RPMI8226 (cell line): ENCODE measurements around the gene CELF2.
"Not testable (repeated sequence)": the region's sequence is repeated elsewhere in the genome, so short reads cannot be mapped to it uniquely, and the experiment has no call there.

ENCODE experiments used
- DNase-seq: peaks from one replicate; pipeline ENCODE4 v3.0.0-alpha.2; 2015

Gene CELF2

DNA sequence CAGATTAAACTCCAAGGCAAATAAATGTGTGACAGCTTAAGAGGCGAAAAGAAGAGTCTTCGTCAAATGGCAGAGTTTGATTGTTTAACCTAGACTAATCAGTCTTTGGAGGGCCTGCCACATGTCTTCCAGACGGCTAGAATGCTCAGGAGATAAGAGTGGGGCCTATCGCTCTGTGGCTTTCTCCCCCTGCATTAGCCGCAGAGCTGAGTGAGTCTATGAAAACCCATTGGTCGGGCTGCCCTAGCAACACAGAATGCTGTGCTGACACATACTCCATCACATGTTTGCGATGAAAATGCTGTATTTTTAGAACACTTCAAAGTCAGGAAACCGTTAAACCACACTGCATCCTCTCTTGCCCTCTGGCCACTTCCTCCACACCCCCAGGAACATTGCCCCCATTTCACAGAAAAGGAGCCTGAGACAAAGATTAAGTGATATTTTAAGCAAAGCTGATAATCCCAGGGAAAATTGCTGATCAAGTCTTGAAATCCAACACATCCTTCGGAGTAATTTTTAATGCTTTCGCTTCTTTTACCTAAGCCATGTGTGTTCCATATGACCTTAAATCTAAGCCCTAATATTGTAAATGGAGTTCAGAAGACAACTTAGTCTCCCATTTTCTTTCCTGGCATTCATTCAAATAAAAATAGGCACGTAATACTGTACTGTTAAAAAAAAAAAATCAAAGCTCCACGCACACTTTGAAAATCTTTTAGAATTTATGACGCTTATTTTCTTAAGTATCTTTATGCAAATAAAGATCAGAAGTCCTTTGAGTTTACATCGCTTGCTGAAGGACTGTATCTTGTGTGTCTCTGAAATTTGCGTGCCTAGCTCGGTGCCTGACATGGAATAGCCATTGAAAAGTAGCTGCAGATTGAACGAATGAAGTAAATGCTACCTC, 161.2 kb downstream of the CELF2 start:
- peak; percentile 89 for DNase-seq

DNA sequence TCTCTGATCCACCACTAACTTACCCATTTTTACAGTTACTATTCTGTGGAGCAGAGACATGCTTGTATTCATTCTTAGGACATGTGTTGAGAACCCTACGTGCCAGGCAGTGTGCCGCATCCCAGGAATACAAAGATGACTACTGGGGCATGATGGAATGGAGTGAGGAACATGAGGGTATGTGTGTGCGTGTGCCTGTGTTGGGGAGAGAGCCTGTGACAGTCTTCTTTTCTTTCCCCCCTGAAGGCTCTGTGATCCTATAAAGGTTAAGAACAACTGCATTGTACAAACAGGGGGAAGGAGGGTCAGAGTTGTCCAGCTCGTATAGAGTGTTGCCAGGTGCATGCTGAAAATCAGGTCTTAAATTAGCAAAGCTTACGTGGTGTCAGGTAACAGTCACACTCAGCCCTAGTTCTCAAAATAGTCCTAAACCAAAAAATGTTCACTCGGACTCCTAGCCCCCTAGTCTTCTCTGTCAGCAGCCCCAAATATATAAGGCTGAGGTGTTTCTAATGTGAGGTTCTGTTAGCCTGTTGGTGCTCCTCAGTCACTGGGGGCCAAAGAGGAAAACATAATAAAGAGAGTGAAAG, 161.9 kb downstream of the CELF2 start:
- peak; percentile 48 for DNase-seq

DNA sequence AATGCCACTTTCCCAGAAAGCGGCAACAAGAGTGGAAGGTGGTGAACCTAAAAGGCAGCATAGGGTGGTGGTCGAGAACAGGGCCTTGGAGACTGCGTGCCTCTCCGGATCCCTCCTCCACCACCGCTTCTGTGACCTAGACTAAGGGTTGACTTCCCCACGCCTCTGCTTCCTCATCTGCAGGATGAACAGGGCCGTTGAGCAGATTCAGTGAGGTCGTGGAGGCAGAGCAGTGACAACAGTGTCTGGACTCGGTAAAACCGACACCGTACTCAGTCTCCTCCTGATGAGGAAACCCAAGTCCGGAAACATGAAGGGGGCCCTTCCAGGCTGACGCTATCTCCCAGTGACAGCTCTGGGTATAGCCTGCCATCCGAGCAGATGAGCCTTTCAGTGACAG, 162.6 kb downstream of the CELF2 start:
- DNase-seq = peak; percentile 20

DNA sequence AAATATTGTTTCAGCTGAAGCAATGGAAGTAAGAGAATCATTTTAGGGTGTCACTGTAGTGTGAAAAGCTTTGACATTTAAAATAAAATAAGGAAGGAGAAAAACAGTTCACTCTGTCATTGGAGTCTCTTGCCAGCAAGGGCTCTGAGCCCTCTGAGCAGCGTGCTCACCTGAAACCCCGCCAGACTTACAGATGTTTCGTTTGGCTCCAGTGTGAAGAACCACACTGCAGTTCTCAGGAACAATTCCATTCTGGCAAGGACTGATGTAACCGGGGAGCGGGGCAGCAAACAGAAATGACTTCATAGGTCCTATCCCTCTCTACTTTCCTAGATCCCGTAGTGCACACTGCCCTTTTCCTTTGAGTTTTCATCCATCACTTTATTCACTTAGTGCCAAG, 164.3 kb downstream of the CELF2 start:
- peak; percentile 22 for DNase-seq

DNA sequence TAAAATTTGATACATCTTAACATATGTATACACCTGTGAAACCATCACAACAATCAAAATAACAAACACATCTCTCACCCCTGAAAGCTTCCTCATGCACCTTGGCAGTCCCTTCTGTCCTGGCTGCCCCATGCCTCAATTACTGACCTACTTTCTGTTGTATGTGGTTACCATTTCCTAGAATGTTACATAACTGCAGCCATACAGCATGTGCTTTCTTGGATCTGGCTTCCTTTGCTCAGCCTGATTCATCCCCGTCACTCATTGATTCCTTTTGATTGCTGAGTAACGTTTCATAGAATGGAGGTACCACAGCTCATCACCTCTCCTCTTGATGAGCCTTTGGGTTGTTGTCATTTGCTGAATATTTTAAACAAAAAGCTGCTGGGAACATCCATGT, 165.3 kb downstream of the CELF2 start:
- no peak for DNase-seq

DNA sequence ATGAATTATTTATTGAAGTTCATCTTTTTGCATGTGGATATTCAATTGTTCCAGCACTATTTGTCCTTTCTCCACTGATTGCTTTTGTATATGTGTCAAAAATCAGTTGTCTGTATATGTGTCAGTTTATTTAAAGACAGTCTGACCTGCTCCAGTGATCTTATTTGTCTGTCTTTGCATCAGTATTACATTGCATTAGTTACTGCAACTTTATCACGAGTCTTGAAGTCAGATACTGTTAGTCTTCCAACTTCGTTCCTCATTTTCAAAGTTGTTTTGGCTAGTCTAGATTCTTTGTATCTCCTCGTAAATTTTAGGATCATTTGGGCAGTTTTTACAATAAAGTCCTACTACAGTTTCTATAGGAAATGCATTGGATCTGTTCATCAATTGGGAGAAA, 166.4 kb downstream of the CELF2 start:
- no peak for DNase-seq

DNA sequence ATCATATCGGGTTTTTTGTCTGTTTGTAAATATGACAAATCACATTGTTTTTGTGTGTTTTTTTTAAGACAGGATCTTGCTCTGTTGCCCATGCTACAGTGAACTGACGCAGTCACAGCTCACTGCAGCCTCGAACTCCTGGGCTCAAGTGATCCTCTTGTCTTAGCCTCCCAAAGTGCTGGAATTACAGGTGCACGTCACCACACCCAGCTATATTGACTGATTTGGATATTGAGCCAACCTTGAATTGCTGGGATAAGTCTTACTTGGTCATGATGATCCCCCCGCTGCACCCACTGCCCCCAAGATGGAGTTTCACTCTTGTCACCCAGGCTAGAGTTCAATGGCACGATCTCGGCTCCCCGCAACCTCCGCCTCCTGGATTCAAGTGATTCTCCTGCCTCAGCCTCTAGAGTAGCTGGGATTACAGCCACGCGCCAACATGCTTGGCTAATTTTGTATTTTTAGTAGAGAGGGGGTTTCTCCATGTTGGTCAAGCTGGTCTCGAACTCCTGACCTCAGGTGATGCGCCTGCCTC, 167.5 kb downstream of the CELF2 start:
- DNase-seq = not testable (repeated sequence)

DNA sequence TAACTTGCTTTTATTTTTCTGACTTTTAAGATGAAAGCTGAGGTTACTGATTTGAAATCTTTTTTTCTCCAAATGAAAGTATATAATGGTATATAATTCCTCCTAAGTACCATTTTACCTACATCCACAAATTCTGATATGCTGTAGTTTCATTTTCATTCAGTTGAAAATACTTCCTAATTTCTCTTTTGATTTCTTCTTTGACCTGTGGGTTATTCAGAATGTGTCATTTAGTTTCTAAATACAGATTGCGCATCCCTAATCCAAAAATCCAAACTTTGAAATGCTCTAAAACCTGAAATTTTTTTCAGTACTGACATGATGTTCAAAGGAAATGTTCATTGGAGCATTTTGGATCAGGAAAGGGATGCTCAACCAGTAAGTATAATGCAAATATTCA, 168.7 kb downstream of the CELF2 start:
- DNase-seq = no peak

DNA sequence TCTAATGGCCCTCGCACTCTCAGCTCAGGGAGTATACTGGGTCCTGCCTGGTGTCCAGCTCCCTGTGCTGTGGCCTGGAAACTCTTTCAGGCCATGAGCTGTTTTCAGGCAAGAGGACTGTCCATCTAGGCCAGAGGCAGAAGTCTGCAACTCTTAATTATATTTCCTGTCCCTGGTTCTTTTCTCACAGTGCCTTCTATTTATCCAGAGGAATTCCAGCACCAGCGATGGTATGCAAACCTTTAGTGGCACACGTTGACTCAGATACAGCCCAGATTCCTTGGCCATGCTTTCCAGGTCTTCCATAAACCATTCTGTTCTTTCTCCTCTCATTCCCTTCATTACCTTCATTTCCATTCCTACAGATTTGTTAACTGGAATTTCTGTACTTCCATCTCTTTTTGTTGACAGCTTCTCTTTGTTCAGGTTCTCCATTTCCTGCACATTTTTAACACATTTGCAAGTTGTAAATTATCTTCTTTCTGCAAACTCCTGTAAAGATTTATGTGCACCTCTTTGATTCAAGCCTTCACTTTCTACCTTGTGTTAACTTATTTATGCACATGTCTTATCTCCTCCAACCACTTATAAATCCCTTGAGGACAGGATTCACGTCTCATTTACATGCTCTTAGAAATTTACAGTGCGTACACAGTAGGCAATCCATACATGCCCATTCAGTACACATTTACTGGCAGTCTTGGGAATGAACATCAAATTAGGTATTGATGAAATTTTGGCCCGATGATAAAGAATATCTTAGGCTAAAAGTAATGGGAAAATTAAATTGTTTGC, 172.1 kb downstream of the CELF2 start:
- DNase-seq = no peak

DNA sequence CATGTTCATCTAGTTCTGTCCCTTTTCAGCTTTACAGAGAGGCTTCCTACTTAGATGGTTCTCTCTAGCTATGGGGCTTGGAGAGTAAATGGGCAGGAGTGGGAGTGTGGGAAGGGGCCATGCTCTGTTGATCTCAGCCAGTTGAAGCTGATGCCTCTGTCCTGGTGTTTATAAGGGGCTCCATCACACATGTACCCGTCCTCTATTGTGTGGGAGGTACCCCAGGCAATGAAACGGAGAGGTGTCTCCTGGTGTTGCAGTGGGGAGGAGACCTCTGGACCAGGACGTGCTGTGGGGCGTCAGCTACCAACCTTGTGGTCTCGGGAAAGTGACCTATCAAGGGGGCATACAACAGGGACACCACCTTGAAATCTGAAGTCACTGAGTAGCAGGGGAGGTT, 173.5 kb downstream of the CELF2 start:
- DNase-seq = no peak

DNA sequence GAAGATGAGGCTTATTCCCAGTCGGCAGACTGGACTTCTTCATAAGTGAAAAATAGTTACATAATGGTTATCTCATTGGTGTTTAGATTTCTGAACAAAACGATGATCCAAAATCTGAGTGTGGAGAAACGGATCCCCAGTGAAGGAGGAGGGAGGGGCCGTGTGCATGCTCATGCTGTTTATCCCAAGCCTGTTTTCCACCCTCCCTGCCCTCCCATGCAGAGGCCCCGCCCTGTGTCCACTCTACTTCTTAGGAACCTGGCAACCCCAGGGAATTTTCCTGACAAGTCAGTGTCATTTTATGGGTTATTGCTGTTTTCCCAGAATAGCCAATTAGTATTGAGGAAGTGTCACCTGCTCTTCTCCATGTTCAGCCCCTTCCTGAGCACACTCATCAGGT, 174.0 kb downstream of the CELF2 start:
- DNase-seq = no peak

DNA sequence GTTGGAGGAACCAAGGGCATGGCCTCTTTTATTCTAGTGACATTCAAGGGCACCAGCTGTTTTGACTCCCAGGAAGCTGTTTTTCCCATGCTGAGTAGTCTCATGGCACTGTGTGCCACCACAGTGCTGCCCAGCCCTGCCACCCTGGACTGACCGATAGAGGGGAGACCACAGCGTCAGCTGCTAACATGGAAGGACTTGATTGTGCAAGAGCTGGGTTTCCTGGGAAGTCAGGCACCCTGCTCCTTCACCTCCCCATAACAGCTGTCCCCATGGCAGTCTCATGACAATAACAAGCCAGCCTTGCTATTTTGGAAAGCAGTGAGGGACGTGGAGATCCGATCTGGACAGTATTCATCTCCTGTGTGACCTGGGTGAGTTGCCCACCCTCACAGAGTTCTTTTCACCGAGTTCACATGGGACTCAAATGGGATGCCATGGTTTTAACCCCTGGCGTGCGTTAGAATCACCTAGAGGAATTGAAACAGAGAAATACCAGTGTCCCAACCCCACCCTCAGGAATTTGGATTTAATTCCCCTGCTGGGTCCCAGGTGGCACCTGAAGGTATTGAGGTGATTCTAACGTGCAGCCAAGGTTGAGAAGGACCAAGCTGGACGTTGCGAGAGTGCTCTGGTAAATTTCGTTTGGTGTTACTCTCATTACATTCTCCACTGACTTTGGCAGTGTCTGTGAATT, 174.8 kb downstream of the CELF2 start:
- DNase-seq = no peak

DNA sequence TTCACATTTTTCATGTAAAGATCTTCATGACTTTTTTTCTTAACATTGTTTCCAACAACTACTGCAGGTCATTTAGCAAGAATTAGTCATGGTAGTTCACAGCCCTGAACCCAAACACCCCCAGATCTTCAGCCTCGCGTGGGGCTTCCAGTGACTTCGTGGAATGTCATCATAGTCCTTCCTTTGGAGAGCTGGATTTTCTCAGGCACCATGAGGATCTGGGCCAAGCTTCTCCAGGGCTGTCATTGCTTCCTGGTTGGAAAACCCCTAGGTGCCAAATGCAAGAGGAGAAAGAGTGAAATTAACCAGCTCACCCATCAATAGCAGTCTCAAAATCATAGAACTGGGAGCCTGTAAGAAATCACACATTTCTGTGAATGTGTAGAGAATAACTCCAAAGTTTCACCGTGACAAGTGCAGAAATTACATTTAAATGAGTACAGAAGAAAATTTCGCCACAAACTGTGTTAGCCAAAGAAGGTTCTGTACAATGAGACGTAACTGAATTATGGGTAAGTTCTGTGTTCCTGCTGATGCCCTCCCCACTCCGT, 175.4 kb downstream of the CELF2 start:
- DNase-seq = no peak

DNA sequence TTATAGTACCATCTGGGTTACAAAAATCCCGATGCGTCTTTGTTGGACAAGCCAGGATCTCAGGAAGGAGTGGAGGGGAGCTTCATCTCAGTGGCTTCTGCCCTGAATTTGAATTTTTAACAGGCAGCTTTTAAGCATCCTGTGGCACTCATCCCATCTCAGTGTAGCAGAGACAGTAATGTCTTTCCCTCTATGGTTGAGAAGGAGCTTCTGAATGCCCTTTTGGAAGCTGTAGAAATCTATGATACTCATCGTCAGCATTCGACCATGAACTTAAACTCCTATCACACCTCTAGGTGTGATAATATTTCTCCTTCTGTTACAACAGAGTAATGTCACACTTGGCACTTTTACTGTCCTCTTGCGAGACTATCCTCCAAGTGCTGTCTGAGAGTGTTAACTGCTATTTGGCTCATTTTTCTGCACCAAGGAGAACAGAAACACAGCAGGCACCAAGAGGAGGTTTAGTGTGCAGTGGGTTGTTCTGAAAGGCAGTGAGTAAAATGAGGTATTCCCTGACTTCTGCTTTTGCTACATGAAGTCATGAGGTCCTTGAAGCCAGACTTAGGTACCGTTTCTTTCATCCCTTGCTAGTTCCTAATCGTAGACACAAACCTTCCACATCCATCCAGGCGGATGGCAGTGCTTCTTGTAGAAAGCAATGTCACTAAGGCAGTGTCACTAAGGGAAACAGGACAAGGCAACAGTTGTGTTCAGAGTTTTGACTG, 177.4 kb downstream of the CELF2 start:
- no peak for DNase-seq

DNA sequence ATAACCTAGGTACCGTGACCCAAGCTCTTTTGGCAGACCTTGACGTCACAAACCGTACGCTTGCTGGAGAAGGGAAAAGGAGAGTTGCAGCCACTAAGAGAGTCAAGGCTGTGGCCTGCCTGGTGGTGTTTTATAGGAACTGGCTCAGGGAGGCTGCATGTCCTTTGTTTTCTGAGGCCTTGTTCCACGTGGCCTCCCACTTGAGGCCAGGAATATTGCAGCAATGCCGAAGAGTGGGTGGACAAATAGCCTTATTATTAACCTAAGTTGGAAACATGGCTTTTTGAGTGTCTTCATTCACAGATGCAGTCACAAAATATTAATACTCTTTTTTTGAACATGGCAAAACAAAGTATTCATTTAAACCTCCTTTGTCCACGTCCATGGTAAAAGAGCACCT, 178.0 kb downstream of the CELF2 start:
- DNase-seq = no peak

DNA sequence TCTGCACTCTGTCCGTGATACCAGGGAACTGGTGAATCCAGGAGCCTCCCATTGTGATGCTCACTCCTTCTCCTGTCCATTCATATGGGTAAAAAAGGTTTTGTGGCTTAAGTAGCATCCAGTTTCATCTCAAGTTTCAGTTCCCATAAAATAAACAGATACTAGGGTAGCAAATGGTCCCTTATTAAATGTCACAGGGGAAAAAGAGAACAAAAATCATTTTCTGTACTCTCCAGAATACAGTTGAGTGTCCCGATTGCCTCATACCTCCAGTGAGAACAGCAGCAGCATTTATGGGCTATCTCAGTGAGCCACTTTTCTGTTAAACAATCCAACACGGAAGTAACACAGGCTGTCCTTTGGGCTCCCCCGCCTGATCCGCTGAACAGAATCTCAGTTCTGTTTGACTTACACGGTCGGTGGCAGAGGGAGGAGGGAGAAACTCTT, 179.6 kb downstream of the CELF2 start:
- DNase-seq = peak; percentile 17

DNA sequence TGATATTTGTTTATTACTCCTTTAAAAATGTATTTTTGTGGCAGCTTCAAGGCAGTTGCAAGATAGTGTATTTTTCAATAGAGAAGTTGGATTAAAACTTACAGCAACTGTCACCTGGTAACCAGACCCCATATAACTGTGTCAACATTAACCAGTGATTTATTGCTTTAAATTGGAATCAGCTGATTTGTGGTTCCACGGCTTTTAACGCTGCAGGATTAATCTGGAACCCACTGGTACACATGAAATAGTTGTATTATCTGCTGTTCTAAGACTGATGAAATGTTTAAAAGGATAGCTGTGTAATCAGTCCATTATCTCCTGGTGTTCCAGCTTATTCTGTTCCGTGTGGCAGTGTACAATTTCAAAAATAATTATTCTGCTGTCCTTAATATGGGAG, 180.2 kb downstream of the CELF2 start:
- no peak for DNase-seq

DNA sequence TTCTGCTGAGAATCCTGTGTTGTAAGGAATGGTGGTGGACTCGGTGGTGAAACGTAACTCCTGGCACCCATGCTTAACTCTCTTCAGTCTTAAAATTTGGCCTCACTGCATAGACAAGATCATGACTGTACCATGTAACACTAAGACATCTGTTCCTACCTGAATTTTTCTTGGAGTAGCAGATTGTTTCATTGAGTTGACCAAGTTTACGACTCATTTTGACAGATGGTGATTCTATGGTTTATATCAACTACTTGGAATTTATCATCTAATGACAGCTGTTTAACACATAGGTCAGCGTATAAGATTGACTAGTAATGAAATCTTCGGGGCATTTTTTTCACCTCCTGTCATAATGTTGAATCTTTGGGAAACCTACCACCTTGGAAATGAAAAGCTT, 184.2 kb downstream of the CELF2 start:
- DNase-seq = no peak

DNA sequence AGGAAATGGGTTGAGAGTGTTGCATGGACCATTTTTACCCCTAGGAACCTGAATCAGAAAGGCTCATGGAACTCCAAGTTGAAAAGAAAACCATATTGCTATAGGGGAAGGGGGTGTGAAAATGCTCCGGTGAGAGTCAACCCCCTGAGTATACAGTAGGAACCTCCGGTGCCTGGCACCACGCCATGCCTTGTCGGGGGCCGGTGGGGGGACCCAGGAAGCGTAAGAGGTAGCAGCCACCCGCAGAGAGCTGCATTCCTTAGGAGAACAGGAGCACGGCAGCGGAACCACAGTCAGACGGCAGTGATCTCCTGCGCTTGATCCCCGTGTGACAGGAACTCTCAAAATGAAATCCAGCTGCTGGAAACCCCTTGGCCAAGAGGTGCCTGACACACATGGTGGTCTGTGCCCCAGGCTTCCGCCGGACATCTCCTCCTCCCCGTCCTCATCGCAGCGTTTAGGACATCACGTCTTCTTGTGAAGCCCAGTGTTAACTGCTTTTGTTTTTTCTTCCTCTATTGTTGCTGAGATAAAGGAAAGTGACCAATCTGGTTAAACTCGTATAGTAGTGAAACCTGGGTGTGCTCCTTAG, 186.8 kb downstream of the CELF2 start:
- no peak for DNase-seq

DNA sequence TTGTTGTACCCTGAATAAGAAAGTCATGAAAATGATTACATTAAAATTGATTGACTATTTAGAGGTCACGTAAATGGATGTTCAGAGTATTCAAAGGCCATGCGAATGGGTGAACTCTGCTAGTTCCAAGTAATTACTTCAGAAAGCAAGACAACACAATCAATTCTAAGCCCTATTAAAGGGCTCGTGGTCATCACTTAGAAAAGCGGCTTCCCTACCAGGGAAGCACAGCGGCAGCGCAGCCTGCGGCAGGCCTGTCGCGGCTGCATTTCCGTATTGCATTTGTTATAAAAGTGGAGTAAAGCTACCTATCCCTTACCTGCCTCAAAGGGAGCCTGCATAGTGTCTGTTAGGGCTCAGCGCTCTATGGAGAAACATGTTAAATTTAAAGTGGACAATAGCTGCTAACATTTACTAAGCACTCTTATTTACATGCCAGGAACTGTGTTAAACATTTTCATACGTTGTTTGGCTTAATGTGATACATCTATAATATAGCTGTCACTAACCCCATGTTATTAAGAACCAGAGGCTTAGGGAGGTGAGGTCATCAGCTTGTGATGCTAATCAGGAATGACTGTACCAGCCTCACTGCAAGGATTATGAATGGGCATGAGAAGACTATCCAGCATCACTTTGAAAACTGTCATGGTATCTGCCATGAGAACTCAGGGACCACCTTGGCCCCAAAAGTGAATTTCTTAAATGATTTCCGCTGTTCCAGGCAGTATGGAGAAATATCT, 187.5 kb downstream of the CELF2 start:
- DNase-seq = no peak
